KG1 (cell line): ENCODE measurements around the gene CES4A.
"Not testable (repeated sequence)": the region's sequence is repeated elsewhere in the genome, so short reads cannot be mapped to it uniquely, and the experiment has no call there.

Experiments used
- DNase-seq: peaks from one replicate; lab custom pipeline; 2025; lab: John Stamatoyannopoulos, UW

The CES4A gene

GRCh38 chr16:66956154-66956457, 32.3 kb upstream of the CES4A start:
- DNase-seq, result not testable (repeated sequence)

GRCh38 chr16:66958857-66959703, 29.3 kb upstream of the CES4A start:
- no peak for DNase-seq

GRCh38 chr16:66959704-66960161, 28.7 kb upstream of the CES4A start:
- DNase-seq, result no peak

GRCh38 chr16:66960270-66960669, 28.1 kb upstream of the CES4A start:
- DNase-seq, result no peak

- DNase-seq, result peak; percentile 68
Measured at GRCh38 chr16:66961065-66961744, 27.2 kb upstream of the CES4A start, which contains the start of gene CES3. CES3 (plus strand) TSS chr16:66961266; CDS start chr16:66961308, 42 bp downstream.

- no peak for DNase-seq
Measured at GRCh38 chr16:66961914-66962313, 26.5 kb upstream of the CES4A start.

- DNase-seq, result no peak
Measured at GRCh38 chr16:66964049-66964448, 24.3 kb upstream of the CES4A start.

- no peak for DNase-seq
Measured at GRCh38 chr16:66968847-66969246, 19.5 kb upstream of the CES4A start.

- DNase-seq, result no peak
Measured at GRCh38 chr16:66970775-66971720, 17.3 kb upstream of the CES4A start.

- DNase-seq, result no peak
Measured at GRCh38 chr16:66972983-66973382, 15.4 kb upstream of the CES4A start.

- DNase-seq, result no peak
Measured at GRCh38 chr16:66973716-66974115, 14.7 kb upstream of the CES4A start.

GRCh38 chr16:66974156-66974931, 14.0 kb upstream of the CES4A start:
- not testable (repeated sequence) for DNase-seq

- DNase-seq, result not testable (repeated sequence)
Measured at GRCh38 chr16:66974932-66975246, 13.5 kb upstream of the CES4A start.

GRCh38 chr16:66975302-66975893, 13.0 kb upstream of the CES4A start:
- DNase-seq, result no peak

- no peak for DNase-seq
Measured at GRCh38 chr16:66976746-66977145, 11.6 kb upstream of the CES4A start.

- DNase-seq, result peak; percentile 46
Measured at GRCh38 chr16:66977341-66978113, 10.9 kb upstream of the CES4A start.

GRCh38 chr16:66979011-66979717, 9.2 kb upstream of the CES4A start:
- no peak for DNase-seq

- DNase-seq, result no peak
Measured at GRCh38 chr16:66983033-66983432, 5.4 kb upstream of the CES4A start.

- no peak for DNase-seq
Measured at GRCh38 chr16:66984892-66985311, 3.5 kb upstream of the CES4A start.

GRCh38 chr16:66986559-66986958, 1.8 kb upstream of the CES4A start:
- DNase-seq, result no peak
